HG03066 (cell line): Measurements from ENCODE around the gene TMEM186.
"Not testable (repeated sequence)": the region's sequence is repeated elsewhere in the genome, so short reads cannot be mapped to it uniquely, and the experiment has no call there.

Source experiments
- ATAC-seq: cut with Tn5 transposase; IDR thresholded peaks from one replicate; pipeline ENCODE4 v1.9.1; 2021; ENCODE audit warnings: low read depth; ENCODE audit not compliant: unreplicated experiment

Gene TMEM186

GRCh38 chr16:8775359-8775758 lies 22.1 kb downstream of the TMEM186 start:
- ATAC-seq = no peak

GRCh38 chr16:8774208-8774607 lies 23.2 kb downstream of the TMEM186 start:
- no peak for ATAC-seq

GRCh38 chr16:8773537-8773936 lies 23.9 kb downstream of the TMEM186 start:
- no peak for ATAC-seq

- no peak for ATAC-seq
These were observed 28.7 kb downstream of the TMEM186 start for GRCh38 chr16:8768692-8769091.

GRCh38 chr16:8768283-8768682 lies 29.2 kb downstream of the TMEM186 start:
- ATAC-seq = no peak

GRCh38 chr16:8767176-8767575 lies 30.3 kb downstream of the TMEM186 start:
- no peak for ATAC-seq

GRCh38 chr16:8764525-8765250 lies 32.8 kb downstream of the TMEM186 start:
- no peak for ATAC-seq

- ATAC-seq = no peak
These were observed 33.5 kb downstream of the TMEM186 start for GRCh38 chr16:8763899-8764298.

GRCh38 chr16:8763083-8763482 lies 34.4 kb downstream of the TMEM186 start:
- no peak for ATAC-seq

GRCh38 chr16:8762254-8762653 lies 35.2 kb downstream of the TMEM186 start:
- no peak for ATAC-seq

- ATAC-seq = no peak
These were observed 36.4 kb downstream of the TMEM186 start for GRCh38 chr16:8761078-8761477.

- ATAC-seq = no peak
These were observed 37.4 kb downstream of the TMEM186 start for GRCh38 chr16:8760021-8760420.

GRCh38 chr16:8758022-8758421 lies 39.4 kb downstream of the TMEM186 start:
- no peak for ATAC-seq

- no peak for ATAC-seq
These were observed 40.7 kb downstream of the TMEM186 start for GRCh38 chr16:8756755-8757154.

GRCh38 chr16:8753416-8754054 lies 43.9 kb downstream of the TMEM186 start:
- ATAC-seq = no peak

GRCh38 chr16:8752706-8753105 lies 44.7 kb downstream of the TMEM186 start:
- no peak for ATAC-seq

- no peak for ATAC-seq
These were observed 45.7 kb downstream of the TMEM186 start for GRCh38 chr16:8751481-8752311.

GRCh38 chr16:8748944-8749343 lies 48.5 kb downstream of the TMEM186 start:
- not testable (repeated sequence) for ATAC-seq
